GM12891 (cell line): Measurements from ENCODE around the gene MRPL14.

ENCODE experiments used
- PAX5 ChIP-seq: IDR thresholded peaks from 2 replicates; pipeline ENCODE4 v1.6.1; 2011; ENCODE audit warnings: low read length, moderate library complexity, mild to moderate bottlenecking; ENCODE audit not compliant: insufficient read depth, severe bottlenecking
- POLR2A ChIP-seq: IDR thresholded peaks from 2 replicates; pipeline ENCODE4 v1.6.1; 2011; ENCODE audit warnings: low read depth, low read length, control low read depth
- POLR2AphosphoS5 ChIP-seq: IDR thresholded peaks from 2 replicates; pipeline ENCODE4 v1.6.1; 2011; ENCODE audit warnings: low read depth, low read length, control low read depth
- POU2F2 ChIP-seq: IDR thresholded peaks from 2 replicates; pipeline ENCODE4 v1.6.1; 2011; ENCODE audit warnings: low read depth, mild to moderate bottlenecking, control low read depth, low read length, moderate library complexity
- SPI1 ChIP-seq: IDR thresholded peaks from 2 replicates; pipeline ENCODE4 v1.6.1; 2011; ENCODE audit warnings: low read depth, low read length, control low read depth
- TAF1 ChIP-seq: IDR thresholded peaks from 2 replicates; pipeline ENCODE4 v1.6.1; 2011; ENCODE audit warnings: low read depth, low read length, control low read depth

DNA sequence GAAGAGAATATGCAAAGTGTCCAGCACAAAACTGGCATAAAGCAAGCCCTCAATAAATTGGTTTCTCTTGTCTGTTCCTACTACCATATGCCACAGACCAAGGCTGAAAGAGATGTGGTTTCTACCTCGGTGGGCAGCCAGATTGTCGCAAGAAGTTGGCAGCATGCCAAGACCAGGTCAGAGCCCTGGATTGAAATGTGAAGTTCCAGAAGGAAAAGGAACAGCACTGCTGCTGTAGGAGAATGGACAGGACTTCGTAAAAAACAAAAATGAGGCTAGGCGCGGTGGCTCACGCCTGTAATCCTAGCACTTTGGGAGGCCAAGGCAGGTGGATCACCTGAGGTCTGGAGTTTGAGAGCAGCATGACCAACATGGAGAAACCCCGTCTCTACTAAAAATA is 22.1 kb downstream of the MRPL14 start:
- TF ChIP-seq SPI1 (no peak), POLR2A (no peak), POLR2AphosphoS5 (no peak), PAX5 (no peak), TAF1 (no peak), POU2F2 (no peak)
